ENCODE data around the gene PRRG4.

Gene PRRG4

GRCh38 chr11:32905028-32905667 lies 75.4 kb downstream of the PRRG4 start:
- Histone ChIP-seq H3K27me3 (replicated peaks; ENCODE audit: control insufficient read depth, insufficient read depth, low read length) (no peaks in the 10 kb centered on the region), H3K36me3 (ENCODE audit: control insufficient read depth, insufficient read depth, low read length) (no peaks in the 10 kb centered on the region), H3K4me3 (replicated peaks; ENCODE audit: low read depth, low read length) (no peak overlapping the region)
- no peak for DNase-seq (ENCODE audit: extremely low read depth, insufficient read length)
- TF ChIP-seq CTCF (IDR thresholded peaks at IDR 0.05; ENCODE audit: insufficient read depth, low read length, poor library complexity, severe bottlenecking) = no peak

Measured in GM06990 (cell line).